HG03354 (cell line): Measurements from ENCODE around the gene NAA11.
"Not testable (repeated sequence)": the region's sequence is repeated elsewhere in the genome, so short reads cannot be mapped to it uniquely, and the experiment has no call there.

Experiments used
- ATAC-seq: cut with Tn5 transposase; IDR thresholded peaks from one replicate; pipeline ENCODE4 v1.9.1; 2021; ENCODE audit warnings: mild to moderate bottlenecking; ENCODE audit not compliant: unreplicated experiment, poor library complexity, severe bottlenecking

The NAA11 gene

DNA sequence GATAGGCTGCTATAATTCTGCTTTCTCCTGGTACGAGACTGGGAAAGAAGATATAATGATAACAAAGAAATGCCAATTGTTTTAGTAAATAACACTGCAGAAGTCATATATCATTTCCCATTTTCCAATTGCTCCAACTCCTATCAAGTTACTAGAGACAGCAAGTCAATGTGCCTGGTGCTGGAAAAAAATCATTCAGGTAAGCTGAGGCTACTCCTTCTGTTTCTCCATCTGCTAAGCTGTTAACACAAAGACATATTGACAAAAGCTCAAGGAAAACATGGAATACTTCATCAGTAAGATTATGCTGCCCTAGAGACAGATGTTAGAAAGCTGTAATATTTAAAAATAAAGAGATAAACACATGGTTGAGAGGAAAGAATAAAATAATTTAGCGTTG lies 10.0 kb downstream of the NAA11 start:
- no peak for ATAC-seq

DNA sequence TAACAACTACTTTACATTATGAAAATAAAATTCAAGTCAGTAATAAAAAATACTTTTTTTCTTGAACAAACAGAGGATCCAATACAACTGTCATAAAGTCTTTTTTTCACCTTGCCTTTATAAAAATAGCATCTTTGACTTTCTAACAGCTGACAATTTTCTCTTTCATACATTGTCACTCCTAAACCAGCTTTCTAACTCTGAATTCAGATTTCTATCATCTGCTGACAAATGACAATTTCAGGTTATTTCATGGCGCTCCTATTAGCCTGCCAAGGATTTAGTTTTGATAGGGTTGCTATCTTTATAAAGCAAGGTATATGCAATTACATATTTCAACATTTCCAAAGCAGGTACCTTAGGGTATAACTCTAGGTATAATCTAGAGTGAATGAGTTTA lies 14.6 kb downstream of the NAA11 start:
- ATAC-seq: no peak

DNA sequence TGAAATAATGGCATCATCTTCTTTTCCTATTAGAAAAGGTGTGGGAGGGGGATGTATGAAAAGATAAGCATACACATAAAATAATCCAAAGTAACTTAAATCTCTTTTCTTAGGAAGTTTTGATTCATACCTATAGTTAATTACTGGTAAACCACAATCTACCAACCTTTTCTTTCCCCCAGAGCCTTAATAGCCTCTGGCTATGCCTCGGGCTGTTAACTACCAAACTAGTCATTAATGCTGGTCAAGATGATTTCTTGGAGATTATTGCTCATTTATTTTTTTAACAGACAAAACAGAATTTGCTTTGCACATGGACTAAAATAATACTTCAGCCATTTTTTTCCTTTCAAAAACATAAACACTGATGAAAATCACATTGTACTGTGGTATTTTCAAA lies 16.9 kb downstream of the NAA11 start:
- no peak for ATAC-seq

DNA sequence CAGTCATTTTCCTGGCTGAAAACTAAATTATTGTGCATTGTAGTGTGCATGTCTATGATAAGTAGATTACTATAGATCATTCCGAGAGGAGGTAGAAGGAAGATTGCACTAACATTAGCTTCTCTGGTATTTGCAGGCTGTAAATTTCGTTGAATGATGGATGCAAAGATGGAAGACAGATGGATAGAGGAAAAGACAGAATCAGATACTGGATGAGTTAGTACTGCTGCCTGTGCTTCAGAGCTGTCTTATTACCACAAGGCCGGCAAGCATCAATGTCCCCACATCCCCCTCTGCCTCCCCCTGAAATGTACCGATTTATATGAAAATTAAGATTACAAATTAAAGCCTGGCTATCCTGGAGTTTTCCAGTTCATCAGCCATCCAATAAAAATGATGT lies 17.7 kb downstream of the NAA11 start:
- ATAC-seq: no peak

DNA sequence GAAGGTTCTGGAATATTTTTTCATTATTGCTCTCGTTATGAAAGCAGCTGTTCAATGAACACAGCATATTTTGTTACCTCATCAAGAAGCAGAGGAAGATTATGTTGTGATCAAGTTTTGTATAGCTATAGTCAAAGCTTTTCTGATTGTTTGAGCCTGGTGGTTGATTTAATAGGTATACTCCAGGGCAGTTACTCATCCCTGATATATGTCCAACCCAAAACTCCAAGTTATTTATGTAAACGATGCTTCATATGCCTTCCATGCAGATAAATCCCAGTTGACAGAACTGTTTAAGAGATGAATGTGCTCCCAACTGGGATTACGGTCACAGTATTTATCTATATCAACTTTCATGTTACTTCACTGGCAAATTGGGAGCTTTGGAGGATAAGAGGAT lies 19.1 kb downstream of the NAA11 start:
- ATAC-seq: no peak

DNA sequence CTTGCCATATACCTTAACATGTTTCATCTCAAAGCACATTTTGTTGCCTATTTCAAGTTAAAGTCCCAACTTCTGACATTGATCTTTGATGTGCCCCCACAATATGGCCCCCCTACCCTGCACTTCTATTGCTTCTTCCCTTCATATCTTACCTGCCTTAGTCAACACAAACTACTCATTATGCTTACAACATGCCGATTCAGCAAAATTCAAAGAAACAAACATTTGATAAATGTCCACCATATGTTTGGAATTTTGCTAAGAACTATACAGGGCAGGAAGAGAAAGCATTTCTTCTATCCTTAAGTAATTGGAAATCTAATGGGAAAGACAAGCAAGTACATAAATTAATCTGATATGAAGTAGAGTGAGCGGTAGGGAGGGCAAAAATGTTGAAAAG lies 25.6 kb downstream of the NAA11 start:
- ATAC-seq: no peak

DNA sequence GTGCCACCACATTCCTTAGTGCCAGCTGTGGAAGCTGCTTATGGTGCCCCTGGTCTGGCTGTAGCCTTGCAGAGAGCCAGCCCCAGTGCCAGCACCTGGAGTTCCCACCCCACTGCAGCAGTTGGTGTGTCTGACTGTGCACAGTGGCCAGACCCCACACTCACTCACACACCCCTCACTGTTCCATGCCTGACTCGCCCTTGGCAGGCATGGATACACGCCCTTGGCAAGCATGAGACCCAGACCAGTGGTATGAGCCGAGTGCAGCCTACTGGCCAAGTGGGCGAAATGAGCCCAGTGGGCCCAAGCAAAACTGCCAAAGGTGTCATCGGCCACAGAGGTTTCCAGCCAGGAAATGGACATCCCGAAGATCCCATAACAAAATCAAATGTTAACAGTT lies 27.4 kb downstream of the NAA11 start:
- ATAC-seq: no peak

DNA sequence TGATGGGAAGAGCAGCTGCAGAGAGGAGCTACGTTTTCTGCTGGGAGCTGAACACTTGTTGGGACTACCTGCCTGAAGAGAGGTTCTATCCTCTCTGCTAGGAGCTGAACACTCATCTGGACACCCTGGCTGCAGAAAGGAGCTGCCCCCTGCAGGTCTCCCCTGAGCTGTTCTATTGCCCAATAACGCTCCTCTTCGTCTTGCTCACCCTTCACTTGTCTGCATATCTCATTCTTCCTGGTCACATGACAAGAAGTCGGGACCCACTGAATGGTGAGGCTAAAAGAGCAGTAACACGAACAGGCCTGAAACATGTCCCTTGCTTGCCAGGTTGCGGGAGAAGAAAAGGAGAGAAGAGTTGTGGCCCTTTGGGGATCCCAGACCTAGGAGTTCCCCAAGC lies 27.8 kb downstream of the NAA11 start:
- ATAC-seq: no peak

DNA sequence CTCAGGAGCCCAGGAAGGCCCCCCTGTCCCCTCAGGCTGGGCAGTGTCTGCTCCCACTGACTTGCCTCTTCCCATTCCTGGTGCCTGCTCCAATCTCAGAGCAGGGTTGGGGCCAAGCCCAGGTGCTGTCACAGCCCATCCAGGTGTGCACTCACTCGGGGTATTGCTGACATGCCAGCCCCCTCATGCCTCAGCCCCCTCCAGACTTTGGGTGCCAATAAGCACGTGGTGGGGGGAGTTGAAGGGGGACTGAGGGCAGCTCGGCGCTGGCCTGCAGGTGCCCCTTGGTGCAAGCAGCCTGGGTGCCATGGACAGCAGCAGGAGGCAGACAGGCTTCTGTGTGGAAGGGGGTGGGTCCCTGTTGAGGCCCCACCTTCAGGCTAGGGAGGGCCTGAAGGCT lies 28.4 kb downstream of the NAA11 start:
- ATAC-seq: no peak

DNA sequence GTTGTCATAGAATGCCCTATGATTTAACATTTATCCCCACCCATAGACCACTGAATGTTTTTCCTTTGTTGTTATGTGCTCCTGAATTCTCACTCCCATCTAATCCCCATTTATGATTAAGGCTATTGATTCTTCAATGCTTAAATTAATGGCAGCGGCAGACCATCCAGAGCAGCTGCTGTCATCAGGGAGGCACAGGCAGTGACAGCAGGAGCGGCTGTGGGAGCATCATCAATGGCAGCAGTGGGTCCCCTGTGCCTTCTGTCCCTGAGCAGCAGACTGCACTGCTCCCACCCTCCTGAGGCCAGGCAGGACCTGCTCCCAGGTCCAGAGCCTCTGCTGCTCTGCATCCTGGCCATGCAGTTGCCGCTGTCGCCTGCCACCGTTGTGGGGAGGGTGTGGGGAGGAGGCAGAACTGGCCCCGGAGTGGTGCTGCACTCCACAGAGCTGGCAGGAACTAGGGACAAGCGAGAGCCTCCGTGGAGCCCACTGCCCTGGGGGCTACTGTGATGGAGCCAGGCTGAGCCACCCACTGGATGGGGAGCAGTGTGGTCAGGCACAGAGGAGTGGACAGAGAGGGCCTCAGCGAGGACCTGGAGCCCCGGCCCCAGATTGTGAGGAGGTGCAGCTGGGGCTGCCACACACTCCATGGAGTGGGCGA lies 29.0 kb downstream of the NAA11 start:
- ATAC-seq: no peak

DNA sequence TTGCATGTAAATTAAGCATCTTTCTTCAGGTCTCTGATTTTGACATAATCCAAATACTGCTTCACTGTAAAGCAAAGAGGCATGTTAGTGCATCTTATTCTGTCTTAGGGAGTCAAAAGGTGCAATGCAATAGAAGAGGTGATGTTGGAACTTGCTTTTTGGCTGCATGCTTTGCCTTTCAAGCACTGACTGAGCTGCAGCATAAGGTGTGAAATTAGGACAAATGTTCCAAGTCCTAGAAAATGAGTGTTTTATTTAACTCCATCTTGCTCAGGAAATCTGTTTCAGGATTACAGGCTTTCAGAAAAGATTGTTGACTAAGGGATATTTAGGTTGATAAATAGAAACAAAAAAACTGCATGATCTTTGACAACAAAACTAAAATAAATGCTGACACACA lies 30.8 kb downstream of the NAA11 start:
- no peak for ATAC-seq

DNA sequence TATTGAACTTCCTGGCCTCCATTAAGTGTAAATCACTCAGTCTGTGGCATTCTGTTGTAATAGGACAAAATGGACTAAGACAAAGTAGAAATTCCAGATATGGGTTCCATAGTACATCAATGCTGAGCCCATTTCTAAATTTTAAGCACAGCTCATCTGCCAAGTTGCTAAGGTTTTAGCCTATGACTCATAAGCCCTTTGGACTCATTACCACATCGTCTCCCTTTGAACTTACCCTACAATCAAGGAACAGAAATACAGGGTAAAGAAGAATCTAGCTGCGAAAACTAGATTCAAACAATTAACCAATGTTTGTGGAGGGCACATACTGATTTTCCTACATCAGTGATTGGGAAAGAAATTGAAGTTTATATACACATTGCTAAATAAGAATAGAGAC lies 31.8 kb downstream of the NAA11 start:
- no peak for ATAC-seq

DNA sequence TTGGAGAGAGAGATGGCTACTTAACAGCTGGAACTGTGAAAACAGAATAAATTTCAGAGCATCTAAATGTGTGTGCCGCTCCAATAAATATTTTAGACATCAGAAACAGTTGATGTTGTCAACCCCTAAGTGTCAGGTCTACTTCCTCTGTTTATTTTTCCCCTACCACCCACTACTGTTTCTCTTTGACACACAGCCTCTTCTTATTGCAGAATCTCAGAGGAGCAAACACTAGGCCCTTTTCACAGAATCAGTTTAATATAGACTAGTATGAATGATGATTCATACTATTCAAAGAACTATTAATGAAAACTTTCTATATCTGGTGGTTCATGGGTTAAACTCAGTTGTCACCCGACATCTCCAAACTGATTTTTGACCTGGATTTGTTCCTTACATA lies 33.9 kb downstream of the NAA11 start:
- no peak for ATAC-seq

DNA sequence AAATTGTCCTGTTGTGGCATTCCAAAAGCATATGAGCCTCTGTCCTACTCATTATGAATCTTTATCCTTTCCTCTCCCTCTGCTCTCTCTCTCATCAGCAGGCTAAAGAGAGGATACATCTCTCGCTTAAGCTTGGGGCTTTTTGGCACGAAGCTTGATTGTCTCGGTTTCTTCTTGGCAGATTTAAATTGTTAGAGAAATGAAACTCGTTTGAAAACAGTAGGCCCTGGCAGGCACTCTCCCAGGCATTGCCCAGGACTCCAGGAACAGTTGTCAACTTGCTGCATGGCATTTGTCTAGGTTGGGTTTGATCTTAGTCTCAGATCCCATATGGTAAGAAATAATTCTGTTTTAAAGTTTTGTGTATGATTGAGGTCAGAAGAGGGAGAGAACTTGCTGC lies 35.5 kb downstream of the NAA11 start:
- no peak for ATAC-seq

DNA sequence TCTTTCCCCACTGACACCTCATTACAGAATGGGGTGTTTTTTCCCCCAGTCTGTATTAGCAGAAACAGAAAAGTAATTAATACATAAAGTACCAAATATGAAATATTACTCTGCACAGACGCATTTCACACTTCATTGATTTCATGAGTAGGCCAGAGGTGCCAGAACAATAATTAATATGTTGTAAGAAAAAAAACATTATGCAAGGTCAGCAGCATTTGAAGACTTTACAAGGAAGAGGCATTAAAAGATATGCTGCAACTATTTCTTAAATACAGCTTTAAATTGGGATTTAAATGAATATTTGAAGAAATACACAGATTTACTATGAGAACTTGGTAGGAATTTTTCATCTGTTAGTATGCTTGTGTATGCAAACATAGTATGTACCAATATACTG lies 37.7 kb downstream of the NAA11 start:
- ATAC-seq: no peak

DNA sequence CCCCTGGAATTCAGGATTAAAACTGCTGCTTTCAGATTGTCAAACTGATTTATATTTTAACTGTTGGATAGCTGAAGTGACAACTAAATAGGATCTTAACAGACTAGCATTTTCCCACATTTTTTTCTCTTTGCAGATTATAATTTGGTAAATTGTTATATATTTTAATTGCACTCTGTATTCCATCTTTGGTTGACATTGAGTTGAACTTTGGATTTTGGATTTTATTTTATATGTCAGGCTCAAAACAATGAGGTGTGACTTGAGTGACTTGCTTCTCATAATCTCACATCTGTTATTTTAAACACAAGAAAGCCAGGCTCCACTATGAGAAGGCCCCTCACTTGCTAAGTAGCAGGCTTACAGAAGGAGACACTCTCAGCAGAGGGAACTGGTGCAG lies 38.1 kb downstream of the NAA11 start:
- no peak for ATAC-seq

DNA sequence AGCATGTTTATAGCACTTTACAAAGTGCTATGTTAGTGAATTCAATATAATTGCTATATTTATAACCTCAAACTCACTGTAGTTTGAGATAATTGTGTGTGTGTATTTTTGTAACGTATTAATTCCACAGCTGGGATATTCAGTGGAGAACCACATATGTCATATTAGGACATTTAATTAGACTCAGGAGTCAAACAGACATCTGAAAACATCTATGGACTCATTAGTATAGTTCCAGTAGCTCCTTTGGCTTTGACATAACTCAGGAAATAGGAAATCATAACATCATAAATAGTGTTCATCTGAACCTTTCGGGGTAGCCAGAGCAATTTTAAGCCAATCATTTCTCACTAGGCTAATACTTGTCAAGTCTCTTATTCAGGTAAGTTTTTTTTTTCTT lies 38.8 kb downstream of the NAA11 start:
- ATAC-seq: no peak

DNA sequence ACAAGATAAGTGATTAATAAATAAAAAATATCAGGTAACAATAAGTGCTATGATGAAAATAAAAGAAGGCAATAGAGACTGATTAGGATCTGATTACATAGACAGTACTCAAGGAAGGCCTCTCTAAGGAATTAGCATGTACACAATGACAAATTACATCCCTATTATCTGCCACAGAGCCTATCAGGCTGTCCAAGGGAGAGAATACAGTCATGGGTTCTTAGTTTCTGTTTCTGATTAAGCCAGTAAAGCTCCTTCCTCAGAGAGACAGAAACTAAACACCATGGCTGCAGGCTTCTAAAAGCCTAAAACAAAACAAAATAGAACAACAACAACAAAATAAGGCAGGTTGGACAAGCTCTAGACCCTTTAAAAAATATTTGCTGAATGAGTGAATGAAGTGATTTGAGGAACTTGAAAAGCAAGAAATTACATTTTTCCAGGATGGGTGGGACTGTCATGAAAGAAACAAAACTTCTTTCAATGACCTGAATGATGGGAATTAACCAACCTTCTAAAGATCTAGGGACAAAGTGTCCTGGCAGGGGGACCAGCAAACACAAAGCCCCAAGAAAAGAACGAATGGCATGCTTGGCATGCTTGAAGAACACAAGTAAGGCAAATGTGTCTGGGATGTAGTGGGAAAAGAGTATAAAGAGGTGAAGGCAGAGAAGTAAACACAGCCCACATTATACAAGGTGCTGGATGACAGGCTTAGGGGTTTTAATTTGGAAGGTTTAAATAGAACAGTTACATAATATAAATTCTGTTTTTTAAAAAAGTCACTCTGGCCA lies 44.1 kb downstream of the NAA11 start:
- ATAC-seq: no peak

DNA sequence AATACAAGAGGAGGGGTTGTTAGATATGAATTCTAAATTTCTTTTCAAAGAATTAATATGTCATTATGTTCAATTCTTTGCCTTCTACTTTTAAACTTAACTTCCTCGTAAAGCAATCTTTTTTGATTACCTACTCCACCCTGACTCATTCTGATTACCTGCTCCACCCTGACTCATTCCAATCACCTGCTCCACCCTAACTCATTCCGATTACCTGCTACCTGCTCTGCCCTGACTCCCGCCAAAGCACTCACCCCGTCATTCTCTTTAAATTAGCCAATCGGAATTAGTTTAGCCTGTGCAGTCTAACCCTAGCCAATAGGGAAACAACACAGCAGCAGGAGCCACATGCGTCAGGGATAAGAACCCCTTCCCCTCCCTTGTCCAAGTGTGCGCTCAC lies 48.4 kb downstream of the NAA11 start:
- not testable (repeated sequence) for ATAC-seq

DNA sequence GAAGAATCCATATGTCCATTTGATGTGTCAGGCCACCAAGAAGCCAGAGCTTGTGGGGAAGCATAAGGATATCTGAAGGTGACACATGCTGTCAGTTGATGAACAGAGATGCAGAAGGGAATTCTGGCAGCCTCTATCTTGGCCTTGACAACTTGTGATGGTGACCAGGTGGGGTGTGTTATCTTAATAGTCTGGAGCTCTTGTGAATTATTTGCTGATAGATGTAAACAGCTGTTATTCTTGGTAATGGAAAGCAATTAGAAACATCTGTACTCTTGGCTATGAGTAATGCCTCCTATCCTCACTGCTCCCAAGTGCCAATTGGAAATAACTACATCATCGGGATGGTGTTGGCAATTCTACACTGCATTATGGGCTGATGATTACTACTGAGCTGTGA lies 51.9 kb downstream of the NAA11 start:
- ATAC-seq: no peak

DNA sequence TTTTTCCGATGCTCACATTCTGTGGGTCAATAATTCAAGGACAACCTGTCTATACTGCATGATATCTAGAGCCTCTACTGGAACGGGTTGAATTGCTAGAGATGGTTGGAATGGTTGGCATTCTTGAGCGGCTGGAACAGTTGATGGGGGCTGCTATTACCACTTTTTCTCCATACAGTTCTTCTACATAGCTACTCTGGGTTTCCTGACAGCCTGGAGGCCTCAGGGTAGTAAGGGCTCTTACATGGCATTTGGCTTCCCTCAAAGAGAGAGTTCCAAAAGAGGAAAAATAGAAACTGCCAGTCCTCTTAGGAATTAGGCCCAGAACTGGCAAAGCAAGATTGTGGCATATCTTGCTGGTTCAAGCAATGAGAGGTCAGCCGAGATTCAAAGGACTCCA lies 53.1 kb downstream of the NAA11 start:
- ATAC-seq: no peak

DNA sequence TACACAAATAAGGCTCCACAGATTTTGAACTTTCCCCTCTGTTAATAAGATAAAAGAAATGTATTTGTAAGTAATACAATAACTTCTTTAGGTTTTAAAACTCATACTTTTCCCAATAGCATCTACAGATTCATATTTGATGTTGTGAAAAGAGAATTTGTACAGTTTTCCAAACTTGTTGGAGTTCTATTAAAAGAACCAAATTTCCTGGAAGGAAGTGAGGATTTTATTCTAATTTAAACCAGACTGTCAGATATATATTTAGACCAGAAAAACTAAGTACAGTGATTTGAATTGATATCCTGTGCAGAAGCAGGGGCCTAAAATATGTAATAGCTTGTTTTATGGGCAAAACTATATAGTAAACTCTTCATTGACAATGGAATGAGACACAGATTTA lies 53.7 kb downstream of the NAA11 start:
- ATAC-seq: no peak
